NCI-H146 treated with DMSO at 0.1 percent for 48 hours (cell line): ENCODE data around the gene RASSF3.
A peak's percentile ranks its signal among the peaks of the same experiment; 100 is the strongest.
"Not testable (repeated sequence)": the region's sequence is repeated elsewhere in the genome, so short reads cannot be mapped to it uniquely, and the experiment has no call there.

Source experiments
- DNase-seq: peaks from one replicate; lab custom pipeline; 2025; ENCODE audit not compliant: unreplicated experiment; lab: John Stamatoyannopoulos, UW

Gene RASSF3

DNA sequence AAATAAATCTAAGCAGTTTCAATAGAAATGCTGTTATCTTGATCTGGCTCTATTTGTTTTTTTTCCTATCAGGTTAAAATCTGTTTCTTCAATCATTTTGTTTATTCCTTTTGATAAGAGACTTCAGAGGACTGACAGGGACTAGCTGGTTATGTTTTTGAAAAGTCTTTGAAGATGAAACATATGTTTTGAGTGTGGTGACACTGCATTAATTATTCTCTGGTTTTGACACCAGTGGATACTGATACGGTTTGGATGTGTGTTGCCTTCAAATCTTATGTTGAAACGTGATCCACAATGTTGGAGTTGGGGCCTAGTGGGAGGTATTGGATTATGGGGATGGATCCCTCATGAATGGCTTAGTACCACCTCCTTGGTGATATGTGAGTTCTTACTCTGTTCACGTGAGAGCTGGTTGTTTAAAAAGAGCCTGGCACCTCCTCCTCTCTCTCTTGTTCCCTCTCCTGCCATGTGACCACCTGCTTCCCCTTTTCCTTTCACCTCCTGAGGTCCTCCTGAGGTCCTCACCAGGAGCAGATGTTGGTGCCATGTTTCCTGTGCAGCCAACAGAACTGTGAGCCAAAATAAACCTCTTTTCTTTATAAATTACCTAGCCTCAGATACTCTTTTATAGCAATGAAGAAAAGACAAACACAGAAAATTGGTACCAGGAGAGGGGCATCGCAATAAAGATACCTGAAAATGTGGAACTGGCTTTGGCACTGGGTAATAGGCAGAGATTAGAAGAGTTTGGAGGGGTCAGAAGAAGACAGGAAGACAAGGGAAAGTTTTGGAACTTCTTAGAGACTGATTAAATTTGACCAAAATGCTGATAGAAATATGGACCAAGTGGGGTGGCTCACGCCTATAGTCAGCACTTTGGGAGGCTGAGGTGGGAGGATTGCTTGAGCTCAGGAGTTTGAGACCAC lies 23.0 kb downstream of the RASSF3 start:
- DNase-seq = no peak

DNA sequence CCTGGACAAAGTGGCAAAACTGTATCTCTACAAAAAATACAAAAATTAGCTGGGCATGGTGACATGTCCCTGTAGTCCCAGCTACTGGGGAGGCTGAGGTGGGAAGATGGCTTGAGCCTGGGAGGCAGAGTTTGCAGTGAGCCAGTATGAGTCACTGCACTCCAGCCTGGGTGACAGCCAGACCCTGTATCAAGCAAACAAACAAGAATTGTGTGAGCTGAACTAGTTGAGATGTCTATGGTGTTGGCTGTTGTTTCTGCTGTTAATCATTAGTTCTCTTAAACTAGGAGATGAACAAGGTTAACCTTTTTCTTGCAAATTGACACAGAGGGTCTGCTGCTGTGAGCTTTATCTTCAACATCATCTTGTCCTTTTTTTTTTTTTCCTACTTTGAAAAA lies 23.6 kb downstream of the RASSF3 start:
- DNase-seq = no peak

DNA sequence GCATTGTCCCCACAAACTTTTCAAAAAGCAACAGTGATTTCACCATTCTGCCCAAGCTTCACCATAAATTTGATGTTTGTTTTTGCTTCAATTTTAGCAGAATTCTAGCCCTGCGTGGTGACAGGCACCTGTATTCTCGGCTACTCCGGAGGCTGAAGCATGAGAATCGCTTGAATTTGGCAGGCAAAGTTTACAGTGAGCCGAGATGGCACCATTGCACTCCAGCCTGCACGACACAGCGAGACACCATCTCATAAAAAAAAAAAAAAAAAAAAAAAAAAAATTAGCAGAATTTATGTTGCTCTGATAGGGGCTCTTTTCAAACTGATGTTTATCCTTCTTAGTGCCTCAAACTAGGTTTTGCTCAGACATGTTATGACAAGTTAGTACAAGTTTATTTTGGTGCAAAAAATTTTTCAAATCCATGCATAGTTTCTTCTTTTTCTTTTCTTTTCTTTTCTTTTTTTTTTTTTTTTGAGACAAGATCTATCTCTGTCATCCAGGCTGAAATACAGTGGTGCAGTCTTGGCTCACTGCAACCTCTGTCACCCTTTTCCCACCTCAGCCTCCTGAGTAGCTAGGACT lies 24.3 kb downstream of the RASSF3 start:
- DNase-seq = no peak

DNA sequence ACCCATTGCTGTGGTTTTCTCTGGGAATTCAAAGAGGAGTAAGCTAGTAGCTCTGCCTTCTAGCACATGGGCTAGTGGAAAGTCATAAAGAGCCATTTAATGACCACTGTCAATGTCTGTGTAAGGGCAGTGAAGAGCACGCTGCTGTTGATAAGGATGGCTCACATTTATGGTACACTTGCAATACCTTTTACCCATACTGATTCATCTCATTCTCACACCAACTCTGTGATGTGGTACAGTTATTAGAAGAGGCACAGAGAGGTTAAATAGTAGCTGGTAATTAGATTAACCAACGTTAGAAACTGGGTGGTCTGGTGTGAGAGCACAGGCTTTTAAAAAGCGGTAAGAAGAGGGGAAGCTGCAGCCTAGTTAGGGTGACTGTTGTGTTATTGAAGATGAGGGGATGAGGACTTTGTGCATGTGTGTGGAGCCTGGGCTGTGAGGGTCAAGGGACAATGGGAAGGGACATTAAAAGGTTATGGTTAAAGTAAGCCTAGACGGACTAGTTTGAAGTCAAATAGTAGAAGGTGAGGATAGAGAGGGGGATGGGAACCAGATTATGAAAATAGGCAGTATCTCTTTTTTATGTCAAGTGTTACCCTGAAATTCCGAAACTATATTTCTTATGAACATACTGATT lies 25.2 kb downstream of the RASSF3 start:
- no peak for DNase-seq

DNA sequence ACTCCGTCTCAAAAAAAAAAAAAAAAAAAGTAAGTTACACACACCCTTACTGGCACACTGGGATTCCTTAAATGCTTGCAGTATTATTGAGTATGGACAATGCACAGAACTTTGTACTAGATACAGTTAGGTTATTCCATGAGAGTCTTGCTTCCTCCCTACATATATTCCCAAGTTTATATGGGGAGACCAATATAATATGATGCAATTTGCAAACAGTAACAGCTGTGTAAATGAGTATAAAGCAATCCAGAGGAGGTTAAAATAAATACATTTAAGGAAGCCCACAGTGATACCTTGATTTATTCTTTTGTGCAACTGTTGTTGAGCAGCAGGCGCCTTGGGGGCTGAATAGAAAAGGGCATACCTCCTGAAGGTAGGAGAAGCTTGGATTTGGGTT lies 26.6 kb downstream of the RASSF3 start:
- DNase-seq = peak; percentile 61

DNA sequence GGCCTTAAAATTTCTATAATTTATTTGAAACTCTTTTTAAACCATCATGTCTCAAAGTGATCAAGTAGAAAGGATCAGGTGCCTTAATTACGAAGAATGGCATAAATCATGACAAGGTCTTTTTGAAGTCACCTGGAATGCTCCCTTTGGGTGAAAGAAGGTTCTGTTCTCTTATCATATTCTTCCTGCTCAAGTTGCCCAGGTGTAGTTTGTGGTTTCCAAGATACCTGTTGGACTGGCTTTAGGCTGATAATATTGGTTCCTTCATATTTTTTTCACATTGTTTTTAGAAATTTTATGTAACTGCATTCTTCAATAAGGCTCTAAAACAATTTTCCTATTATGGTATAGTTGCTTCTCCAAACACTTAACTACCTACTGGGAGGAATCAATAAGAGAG lies 29.2 kb downstream of the RASSF3 start:
- no peak for DNase-seq

DNA sequence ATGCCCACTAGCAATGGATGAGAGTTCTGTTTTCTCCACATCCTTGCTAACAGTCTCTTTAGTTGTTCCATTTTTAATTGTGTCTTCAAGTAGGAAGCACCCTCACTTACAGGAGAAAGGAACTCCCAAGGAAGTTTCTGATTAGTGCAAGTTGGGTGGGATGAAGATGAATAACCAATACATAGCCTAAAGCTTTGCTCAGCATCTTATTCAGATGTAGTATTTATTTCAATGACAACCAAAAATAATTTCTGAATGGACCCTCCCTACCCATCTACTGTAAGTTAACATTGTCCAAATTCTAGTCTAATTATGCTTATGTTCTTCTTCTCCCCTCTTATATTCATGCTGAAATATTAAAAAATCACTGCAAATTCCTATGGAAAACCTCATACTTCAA lies 36.0 kb downstream of the RASSF3 start:
- DNase-seq = no peak

DNA sequence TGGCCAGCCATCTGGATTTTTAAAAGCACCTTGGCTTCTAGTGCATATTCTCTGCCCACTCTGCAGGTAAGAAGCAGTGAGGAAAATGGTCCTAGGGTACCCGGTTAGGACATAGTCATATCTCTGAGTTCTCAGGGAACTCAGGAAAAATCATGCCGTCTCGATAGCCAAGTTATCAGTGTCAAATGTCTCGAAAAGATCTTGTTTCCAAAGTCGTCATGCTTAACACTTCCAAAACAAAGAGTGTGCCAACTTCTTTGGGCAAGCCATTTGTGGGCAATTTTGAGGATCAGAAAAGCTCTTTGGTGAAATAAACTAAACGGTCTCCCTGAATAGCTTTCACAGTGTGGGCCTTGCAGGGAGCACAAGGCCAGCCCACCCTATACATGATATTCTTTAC lies 39.2 kb downstream of the RASSF3 start:
- no peak for DNase-seq

DNA sequence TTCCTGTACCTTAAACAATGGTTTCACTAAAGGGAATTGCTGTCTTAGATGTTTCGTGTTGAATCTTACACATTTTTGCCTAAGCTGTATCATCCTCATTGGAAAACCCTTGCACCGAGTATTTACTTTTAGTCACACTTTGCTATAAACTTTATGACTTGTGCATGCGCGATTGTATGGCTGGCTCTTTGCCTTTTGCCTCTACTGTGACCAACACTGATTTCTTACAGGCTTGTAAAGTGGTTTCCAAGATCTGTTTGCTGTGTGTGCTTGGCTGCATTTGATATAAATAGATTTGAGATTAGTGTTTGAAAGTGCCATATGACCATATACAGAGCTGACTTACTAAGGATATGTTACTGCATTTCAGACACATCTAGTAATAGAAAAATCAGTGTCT lies 40.5 kb downstream of the RASSF3 start:
- DNase-seq = no peak

DNA sequence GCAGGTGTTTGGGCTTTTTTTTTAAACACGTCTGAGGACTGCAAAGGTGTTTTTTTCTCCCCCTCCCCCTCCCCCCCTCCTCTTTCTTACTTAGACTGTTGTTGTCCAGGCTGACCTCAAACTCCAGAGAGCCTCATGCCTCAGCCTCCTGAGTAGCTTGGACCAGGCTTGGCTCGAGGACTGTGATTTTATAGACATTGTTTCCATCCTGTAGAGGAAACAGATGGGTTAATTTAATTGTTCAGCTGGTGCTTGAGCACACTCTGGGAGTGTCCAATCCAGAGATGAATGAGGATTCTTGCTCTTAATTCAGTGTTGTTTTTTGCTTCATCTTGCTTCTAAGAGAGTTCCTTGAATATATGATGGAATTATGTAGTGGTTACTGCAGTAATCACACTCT lies 42.1 kb downstream of the RASSF3 start:
- DNase-seq = no peak

DNA sequence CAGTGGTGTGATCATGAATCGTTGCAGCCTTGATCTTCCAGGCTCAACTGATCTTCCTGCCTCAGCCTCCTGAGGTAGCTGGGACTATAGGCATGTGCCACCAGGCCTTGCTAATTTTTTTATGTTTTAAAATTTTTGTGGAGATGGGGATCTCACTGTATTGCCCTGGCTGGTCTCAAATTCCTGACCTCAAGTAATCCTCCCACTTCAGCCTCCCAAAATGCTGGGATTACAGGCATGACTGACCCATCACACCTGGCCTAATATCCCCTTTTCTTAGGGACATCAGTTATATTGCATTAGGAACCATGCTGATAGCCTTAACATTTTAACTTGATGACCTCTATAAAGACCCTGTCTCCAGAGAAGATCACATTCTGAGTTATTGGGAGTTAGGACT lies 42.8 kb downstream of the RASSF3 start:
- DNase-seq = no peak

DNA sequence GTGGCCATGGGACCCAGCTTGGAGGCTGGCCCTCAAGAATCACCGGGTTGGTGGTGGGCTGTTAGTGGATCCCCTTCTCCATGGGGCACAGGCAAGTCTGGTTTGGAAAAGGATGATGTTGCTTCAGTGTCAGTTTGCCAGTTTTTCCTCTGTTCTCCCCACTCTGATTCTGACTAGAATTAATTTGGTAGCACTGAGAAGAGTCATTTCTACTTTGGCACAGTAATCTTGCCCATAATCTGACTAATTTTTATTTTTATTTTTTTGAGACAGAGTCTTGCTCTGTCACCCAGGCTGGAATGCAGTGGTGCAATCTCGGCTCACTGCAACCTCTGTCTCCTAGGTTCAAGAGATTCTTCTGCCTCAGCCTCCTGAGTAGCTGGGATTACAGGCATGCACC lies 43.6 kb downstream of the RASSF3 start:
- not testable (repeated sequence) for DNase-seq

DNA sequence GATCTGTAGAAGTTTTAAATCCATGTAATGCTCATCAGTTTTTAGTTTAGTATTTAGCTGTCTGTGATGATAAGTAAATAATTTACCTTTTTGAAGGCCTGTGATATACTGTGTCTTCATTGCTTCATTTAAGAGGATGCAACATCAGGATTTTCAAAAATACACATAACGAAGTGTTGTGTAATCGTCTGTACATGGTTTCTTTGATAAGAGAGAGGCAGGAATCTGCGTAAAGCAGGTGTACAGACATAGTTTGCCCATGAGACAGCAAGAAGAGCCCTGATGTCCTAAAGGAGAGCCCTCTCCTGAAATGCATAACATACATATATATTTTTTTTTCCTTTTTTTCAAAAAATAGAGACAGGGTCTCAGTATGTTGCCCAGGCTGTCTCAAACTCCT lies 44.8 kb downstream of the RASSF3 start:
- no peak for DNase-seq

DNA sequence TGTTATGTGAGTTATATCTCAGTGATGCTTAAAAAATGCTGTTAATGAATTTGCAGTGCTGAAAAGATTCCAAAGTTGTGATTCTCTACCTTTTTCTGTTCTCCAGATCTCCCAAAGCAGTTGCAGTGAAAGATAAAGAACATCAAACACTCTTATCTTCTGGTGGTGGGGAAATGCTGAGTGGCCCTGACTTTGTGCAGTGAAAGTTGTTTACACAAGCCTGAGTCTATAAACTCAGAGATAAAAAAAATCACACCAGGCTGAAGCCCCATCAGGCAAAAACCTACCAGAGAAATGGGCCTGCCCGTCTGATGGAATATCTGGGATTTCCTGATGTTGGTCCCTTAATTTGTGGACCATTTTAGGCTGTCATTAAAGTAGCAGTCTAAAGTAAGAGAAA lies 46.1 kb downstream of the RASSF3 start:
- peak; percentile 15 for DNase-seq

DNA sequence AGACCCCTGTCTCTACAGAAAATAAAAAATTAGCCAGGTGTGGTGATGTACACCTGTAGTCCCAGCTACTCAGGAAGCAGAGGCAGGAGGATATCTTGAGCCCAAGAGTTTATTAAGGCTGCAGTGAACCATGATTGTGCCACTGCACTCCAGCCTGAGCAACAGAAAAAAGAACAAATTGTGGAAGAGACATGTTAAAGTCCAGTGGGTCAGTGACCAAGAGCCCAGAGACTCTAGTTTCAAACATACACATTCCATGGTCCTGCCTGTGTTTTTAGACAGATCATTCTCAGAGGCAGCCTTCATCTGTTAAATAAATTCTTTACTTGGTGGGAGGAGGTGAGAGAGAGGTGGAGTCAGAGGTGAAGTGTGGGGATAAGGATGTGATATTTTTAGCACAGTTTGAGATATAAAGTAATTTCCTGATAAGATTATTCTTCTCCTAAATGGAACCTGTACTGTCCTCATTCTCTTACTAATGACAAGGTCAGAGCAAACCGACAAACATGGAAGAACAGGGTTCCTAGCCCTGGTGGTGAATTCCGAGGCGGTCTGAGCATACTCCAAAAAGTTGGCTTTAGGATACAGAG lies 48.7 kb downstream of the RASSF3 start:
- DNase-seq = no peak

DNA sequence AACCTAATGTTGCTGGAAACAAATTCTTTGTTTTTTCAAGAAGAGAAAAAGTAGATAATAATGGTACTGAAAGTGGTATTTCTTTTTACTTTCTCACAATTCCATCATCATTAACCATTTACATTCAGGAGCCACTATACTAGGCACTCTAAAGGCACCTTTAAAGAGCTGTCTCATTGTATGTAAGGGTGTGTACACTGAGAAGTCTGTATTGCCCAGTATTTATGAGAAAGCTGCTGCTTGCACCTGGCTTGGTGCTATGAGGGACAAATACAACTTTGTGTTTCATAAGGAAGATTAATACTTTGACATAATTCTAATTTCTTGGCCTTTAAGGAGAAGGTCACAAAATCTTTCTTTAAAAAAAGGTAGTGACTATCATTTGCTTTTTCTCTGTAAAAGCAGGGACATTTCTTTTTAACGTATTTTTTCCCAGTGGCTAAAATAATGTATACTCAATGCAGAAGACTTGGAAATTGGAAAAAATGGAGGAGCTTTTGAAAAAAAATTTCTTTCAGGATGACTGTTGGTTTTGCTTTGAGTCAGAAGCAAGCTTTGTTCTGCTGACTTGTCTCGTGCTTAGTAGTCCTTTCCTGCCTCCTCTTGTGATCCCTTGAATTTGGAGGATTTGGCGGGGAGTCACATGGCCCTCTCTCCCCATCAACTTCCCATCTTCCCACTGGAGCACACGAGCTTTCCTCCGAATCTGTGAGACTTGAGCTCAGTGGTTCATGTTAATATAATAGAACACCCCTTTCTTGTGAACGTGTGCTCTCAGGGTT lies 50.1 kb downstream of the RASSF3 start:
- DNase-seq = no peak

DNA sequence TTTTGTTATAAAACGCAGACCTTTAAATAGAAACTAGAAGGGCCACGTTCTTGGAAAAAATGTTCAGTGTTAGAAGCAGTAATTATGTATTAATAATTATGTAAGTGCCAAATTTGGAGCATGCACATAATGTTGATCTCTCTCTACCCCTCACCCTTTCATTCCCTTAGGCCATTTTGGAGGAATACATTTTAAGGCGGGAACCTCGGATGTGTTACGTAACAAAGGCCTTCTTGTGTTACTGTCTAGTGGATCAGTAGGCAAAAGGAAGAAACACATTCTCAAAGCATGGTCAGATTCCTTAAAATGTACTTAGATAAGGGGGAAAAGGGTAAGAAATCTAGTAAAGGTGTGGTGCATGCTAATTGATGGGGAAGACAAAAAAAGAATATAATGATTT lies 52.7 kb downstream of the RASSF3 start:
- DNase-seq = no peak

DNA sequence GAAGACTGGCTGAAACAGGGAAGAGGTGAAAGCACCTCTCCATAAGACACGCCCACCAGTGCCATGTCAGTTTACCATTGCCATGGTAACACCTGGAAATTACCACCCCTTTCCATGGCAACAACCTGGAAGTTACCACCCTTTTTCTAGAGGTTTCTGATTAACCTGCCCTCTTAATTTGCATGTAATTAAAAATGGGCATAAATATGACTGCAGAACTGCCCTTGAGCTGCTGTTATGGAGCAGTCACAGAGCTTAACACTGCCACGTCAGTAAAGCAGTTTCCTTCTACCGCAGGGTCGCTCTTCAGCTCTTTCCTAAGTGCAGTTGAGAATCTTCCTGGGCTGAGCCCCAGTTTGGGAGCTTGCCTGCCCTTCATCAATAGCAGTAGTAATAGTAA lies 55.2 kb downstream of the RASSF3 start:
- DNase-seq = no peak

DNA sequence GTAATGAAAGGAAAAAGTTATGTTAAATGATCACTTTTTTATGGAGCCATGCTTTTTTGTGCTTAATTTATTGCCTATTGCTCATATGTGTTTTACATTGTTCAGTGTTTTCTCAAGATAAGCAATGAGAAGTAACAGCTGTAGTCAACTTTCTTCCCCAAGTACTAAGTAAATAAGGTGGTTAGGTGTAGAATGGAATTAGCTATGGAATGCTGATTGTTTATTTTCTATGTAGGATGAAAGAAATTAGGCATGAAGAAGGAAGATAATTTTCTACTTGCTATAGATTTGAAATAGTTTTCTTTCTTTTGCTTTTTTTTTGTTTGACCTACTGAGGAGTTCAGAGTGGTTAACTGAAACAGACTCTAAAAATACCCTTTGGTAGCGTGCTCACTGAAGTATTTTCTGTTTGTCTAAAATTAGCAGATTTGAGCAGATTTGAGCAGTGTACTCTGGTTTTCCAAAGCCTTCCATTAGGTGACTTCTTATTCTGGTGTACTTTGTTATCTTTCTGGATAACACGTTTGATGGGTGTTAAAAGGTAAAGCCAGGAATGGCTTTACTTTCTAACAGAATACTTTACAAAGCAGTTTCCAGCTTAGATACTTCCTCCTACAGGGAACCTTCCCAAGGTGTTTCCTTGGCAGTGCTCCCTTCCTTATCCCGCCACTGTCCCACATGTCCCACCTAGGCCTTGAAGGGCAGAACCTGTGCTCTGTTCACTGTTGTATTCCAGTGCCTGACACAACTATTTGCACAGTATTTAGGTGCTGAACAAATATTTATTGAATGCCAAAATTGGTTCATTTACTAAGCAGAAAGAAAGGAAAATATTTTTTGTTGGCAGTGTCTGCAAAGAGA lies 56.0 kb downstream of the RASSF3 start:
- no peak for DNase-seq

DNA sequence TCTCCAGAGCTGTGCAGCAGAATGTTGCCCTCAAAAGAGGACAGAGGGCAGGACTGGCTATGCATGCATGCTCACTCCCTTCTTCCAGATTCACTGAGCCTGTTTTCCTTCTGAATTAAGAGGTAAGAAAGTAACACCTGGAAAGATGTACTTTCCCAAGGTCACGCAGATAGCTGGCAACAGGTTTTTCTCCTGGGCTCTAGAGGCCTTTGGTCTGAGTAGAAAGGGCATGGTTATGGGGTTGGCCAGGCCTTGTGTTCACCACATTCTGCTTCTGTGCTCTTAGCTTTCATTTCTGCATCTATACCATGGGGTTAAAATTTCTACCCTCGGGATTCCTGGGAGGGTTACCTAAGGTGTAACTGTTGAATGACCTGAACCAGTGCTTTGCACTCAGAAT lies 57.5 kb downstream of the RASSF3 start:
- DNase-seq = no peak
